IMR-90 (cell line): Measurements from ENCODE around the gene TNRC18. TPM values are rescaled to one million over a fixed set of nuclear protein-coding genes. Genes with fewer than 3 reads are reported as not detected.

ENCODE experiments used
- ATAC-seq: fragments of 200-7000 bp; cut with Tn5 transposase; 2 replicates; pipeline ENCODE4 v1.9.1; 2020; ENCODE audit warnings: low read depth, mild to moderate bottlenecking, moderate library complexity
- BruUV-seq: library from RNA; stranded (reverse); fragments of 400-500 nt; replicated peaks from 2 replicates; lab custom pipeline; 2021; lab: Mats Ljungman, UMichigan
- CTCF ChIA-PET: fragments of 300-600 bp; formaldehyde crosslinking; extraction: SDS; loops from one replicate; lab custom pipeline; 2021; ENCODE audit warnings: antibody characterized with exemption; lab: Yijun Ruan, JAX
- POLR2A ChIA-PET: fragments of 300-600 bp; sonication (Branson Sonifier 250); formaldehyde crosslinking; loops from one replicate; lab custom pipeline; 2022; ENCODE audit warnings: antibody characterized with exemption; ENCODE audit not compliant: unreplicated experiment; lab: Charles Lee
- DNase-seq: peaks from one replicate; pipeline ENCODE4 v3.0.0; 2013
- H2AFZ ChIP-seq: replicated peaks from 2 replicates; pipeline ENCODE3; 2013; ENCODE audit warnings: low read length, mild to moderate bottlenecking; ENCODE audit not compliant: poor library complexity
- H2AK5ac ChIP-seq: 2 replicates; pipeline ENCODE4 v1.6.1; 2013; ENCODE audit warnings: low read depth, low read length, inconsistent platforms
- H2AK9ac ChIP-seq: replicated peaks from 2 replicates; pipeline ENCODE3; 2013; ENCODE audit warnings: mild to moderate bottlenecking, low read depth, low read length, moderate library complexity; ENCODE audit not compliant: poor library complexity
- H2BK120ac ChIP-seq: 2 replicates; pipeline ENCODE4 v1.6.1; 2013; ENCODE audit warnings: low read depth, low read length, inconsistent platforms
- H2BK15ac ChIP-seq: 3 replicates; pipeline ENCODE4 v1.6.1; 2013; ENCODE audit warnings: low read depth, low read length, inconsistent platforms
- H2BK20ac ChIP-seq: 2 replicates; pipeline ENCODE4 v1.6.1; 2013; ENCODE audit warnings: low read depth, mild to moderate bottlenecking, inconsistent platforms, low read length, moderate library complexity
- H2BK5ac ChIP-seq: 2 replicates; pipeline ENCODE4 v1.6.1; 2013; ENCODE audit warnings: mild to moderate bottlenecking, low read depth, low read length, inconsistent platforms; ENCODE audit not compliant: poor library complexity, severe bottlenecking
- H3K14ac ChIP-seq: replicated peaks from 2 replicates; pipeline ENCODE4 v1.6.1; 2013; ENCODE audit warnings: low read depth, low read length, inconsistent platforms
- H3K18ac ChIP-seq: 2 replicates; pipeline ENCODE4 v1.6.1; 2013; ENCODE audit warnings: low read depth, low read length, control low read depth
- H3K23ac ChIP-seq: 2 replicates; pipeline ENCODE4 v1.6.1; 2013; ENCODE audit warnings: low read depth, low read length, inconsistent platforms
- H3K27ac ChIP-seq: 2 replicates; pipeline ENCODE4 v1.5.1; 2013; ENCODE audit warnings: mild to moderate bottlenecking, control low read depth, low read length; ENCODE audit not compliant: insufficient read depth
- H3K27me3 ChIP-seq: 2 replicates; pipeline ENCODE4 v1.6.1; 2013; ENCODE audit warnings: low read length; ENCODE audit not compliant: control insufficient read depth, insufficient read depth
- H3K36me3 ChIP-seq: 2 replicates; pipeline ENCODE4 v1.6.1; 2013; ENCODE audit warnings: low read length, mixed read lengths; ENCODE audit not compliant: control insufficient read depth, insufficient read depth
- H3K4ac ChIP-seq: 2 replicates; pipeline ENCODE4 v1.6.1; 2013; ENCODE audit warnings: low read depth, low read length, inconsistent platforms
- H3K4me1 ChIP-seq: 2 replicates; pipeline ENCODE4 v1.6.1; 2013; ENCODE audit warnings: low read length, mixed read lengths; ENCODE audit not compliant: control insufficient read depth, insufficient read depth
- H3K4me2 ChIP-seq: 2 replicates; pipeline ENCODE4 v1.6.1; 2013; ENCODE audit warnings: low read depth, mild to moderate bottlenecking, control low read depth, low read length, moderate library complexity
- H3K4me3 ChIP-seq: 2 replicates; pipeline ENCODE4 v1.5.1; 2013; ENCODE audit warnings: low read depth, mild to moderate bottlenecking, control low read depth, low read length, moderate library complexity; ENCODE audit not compliant: insufficient read depth
- H3K56ac ChIP-seq: 2 replicates; pipeline ENCODE4 v1.6.1; 2013; ENCODE audit warnings: low read length, inconsistent platforms; ENCODE audit not compliant: insufficient read depth; ENCODE audit errors: extremely low read depth
- H3K79me1 ChIP-seq, 2 experiments: 2 replicates each; pipeline ENCODE4 v1.6.1; 2013; ENCODE audit warnings: low read length in 2 of 2, inconsistent platforms in 1 of 2, low read depth in 1 of 2
- H3K9ac ChIP-seq: 2 replicates; pipeline ENCODE4 v1.6.1; 2013; ENCODE audit warnings: low read depth, low read length, control low read depth
- H3K9me1 ChIP-seq: 2 replicates; pipeline ENCODE4 v1.6.1; 2013; ENCODE audit warnings: low read length, inconsistent platforms; ENCODE audit not compliant: insufficient read depth
- H3K9me3 ChIP-seq: 2 replicates; pipeline ENCODE4 v1.6.1; 2013; ENCODE audit warnings: low read length; ENCODE audit not compliant: control insufficient read depth, insufficient read depth
- H4K20me1 ChIP-seq: 2 replicates; pipeline ENCODE4 v1.6.1; 2013; ENCODE audit warnings: low read length, inconsistent platforms; ENCODE audit not compliant: insufficient read depth
- H4K5ac ChIP-seq: 2 replicates; pipeline ENCODE4 v1.6.1; 2013; ENCODE audit warnings: mild to moderate bottlenecking, low read depth, low read length, control low read depth
- H4K8ac ChIP-seq, 2 experiments: 2 replicates each; pipeline ENCODE4 v1.6.1; 2013; ENCODE audit warnings: low read depth in 2 of 2, low read length in 2 of 2, control low read depth in 1 of 2, inconsistent platforms in 1 of 2
- H4K91ac ChIP-seq: 2 replicates; pipeline ENCODE4 v1.6.1; 2013; ENCODE audit warnings: low read depth, low read length, inconsistent platforms; ENCODE audit not compliant: insufficient read depth
- MAFK ChIP-seq: IDR thresholded peaks from 2 replicates; pipeline ENCODE4 v1.6.1; 2012; ENCODE audit warnings: low read depth, low read length, improper control_type of control experiment
- WGBS, 2 experiments: methylation state at CpG; one replicate each; pipeline versions ENCODE4 v1.1.5 to v1.1.7; 2013; ENCODE audit warnings: missing lambda C conversion rate in 2 of 2; ENCODE audit not compliant: insufficient read length in 1 of 2; ENCODE audit errors: extremely low coverage in 2 of 2; 5-methylcytosine and 5-hydroxymethylcytosine counted together
- dilution Hi-C: fragments of 300-500 bp; cut with HindIII; formaldehyde crosslinking; loops from one replicate; pipeline ENCODE4 v1.14.3; 2018; ENCODE audit warnings: low sequenced_read_pairs; ENCODE audit not compliant: unreplicated experiment
- in situ Hi-C: fragments of 300-500 bp; cut with MboI; formaldehyde crosslinking; loops from 3 replicates; pipeline ENCODE4 v1.14.3; 2019; ENCODE audit warnings: low sequenced_read_pairs, inconsistent platforms, mixed read lengths
- intact Hi-C: fragments of 100-400 bp; cut with micrococcal nuclease; formaldehyde crosslinking; loops from 2 replicates; pipeline ENCODE4 v1.10.0; 2022
- polyA plus RNA-seq, 3 experiments: library from polyadenylated mRNA; depleted of rRNA; stranded (reverse); fragments of >200 nt; gene quantifications; 2 replicates each; pipeline ENCODE4 v1.2.3, GENCODE V29; 2012; ENCODE audit warnings: low replicate concordance in 1 of 3
- total RNA-seq: library from RNA; depleted of rRNA; stranded (reverse); fragments of >200 nt; gene quantifications from 2 replicates; pipeline ENCODE4 v1.2.3, GENCODE V29; 2012

Gene TNRC18
- total and polyA plus RNA-seq, 2 of the 4 experiments (the other 2 are of a cell fraction), result 4.7 to 29.6 TPM

GRCh38 chr7:5452470-5452899, 28.9 kb upstream of the TNRC18 start:
- dilution Hi-C loops, result no loop called here
- Histone ChIP-seq H2BK120ac (no peak overlapping the region), H2BK15ac (no peak overlapping the region), H3K4me1 (peaks cover 1% of the 10 kb centered on the region; the same call in 1 of the 2 replicates), H3K79me1 (no peaks in the 10 kb centered on the region), H3K18ac (no peak overlapping the region), H3K27ac (no peak overlapping the region), H3K4me2 (no peak overlapping the region), H3K56ac (no peak overlapping the region), H3K4ac (no peak overlapping the region), H4K8ac (no peak overlapping the region), H2BK5ac (no peak overlapping the region), H3K36me3 (no peaks in the 10 kb centered on the region), H3K4me3 (no peak overlapping the region), H3K9me1 (0 out of 2 replicates have a peak, but pooled peaks cover 2% of the 10 kb centered on the region), H4K5ac (no peak overlapping the region), H3K23ac (no peak overlapping the region), H3K14ac (no peak overlapping the region), H3K27me3 (no peaks in the 10 kb centered on the region), H2AK5ac (no peak overlapping the region), H4K91ac (no peak overlapping the region), H2AFZ (no peak overlapping the region), H4K20me1 (no peaks in the 10 kb centered on the region; the same call in none of the 2 replicates), H3K9me3 (no peaks in the 10 kb centered on the region), H2BK20ac (no peak overlapping the region), H3K9ac (no peak overlapping the region), H2AK9ac (peak overlapping the region; percentile 85)
- BruUV-seq, result no TSS peak
- TF ChIP-seq MAFK, result no peak
- 89% methylated on average over 7 of the region's 12 CpGs; no CpG with 5 or more reads in 1 of the 2 experiments for WGBS, 2 experiments
- intact Hi-C loops, result no loop called here
- in situ Hi-C loops, result loop anchor here (10.0 kb wide), 1 partner anchor 208 kb away; no protein-coding TSS in a partner anchor
- POLR2A ChIA-PET, result no interaction called here
- CTCF ChIA-PET, result no interaction called here
- DNase-seq (no peak), ATAC-seq (no peak)
